ENCODE measurements around the gene STK10.

Gene STK10

GRCh38 chr5:172144291-172144815 lies 43.7 kb downstream of the STK10 start:
- DNase-seq (ENCODE audit: low read depth in 3 of 3), result no peak

GRCh38 chr5:172143875-172144274 lies 44.1 kb downstream of the STK10 start:
- no peak for DNase-seq (ENCODE audit: low read depth in 3 of 3)

GRCh38 chr5:172142709-172143215 lies 45.3 kb downstream of the STK10 start:
- no peak for DNase-seq (ENCODE audit: low read depth in 3 of 3)

- DNase-seq (ENCODE audit: low read depth in 3 of 3), result no peak
Observed at GRCh38 chr5:172141949-172142319, 46.1 kb downstream of the STK10 start.

- DNase-seq (ENCODE audit: low read depth in 3 of 3), result no peak
Observed at GRCh38 chr5:172140866-172141265, 47.2 kb downstream of the STK10 start.

DNA sequence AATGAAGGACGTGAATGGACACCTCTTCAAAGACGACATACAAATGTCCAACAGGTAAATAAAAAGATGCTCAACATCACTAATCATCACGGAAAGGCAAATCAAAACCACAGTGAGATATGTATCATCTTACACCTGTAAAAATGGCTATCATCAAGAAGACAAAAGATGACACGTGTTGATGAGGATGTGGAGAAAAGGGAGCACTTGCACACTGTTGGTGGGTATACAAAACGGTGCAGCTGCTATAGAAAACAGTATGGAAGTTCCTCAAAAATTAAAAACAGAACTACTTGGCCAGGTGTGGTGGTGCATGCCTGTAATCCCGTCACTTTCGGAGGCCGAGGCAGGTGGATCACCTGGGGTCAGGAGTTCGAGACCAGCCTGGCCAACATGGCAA lies 47.9 kb downstream of the STK10 start:
- DNase-seq (ENCODE audit: low read depth in 3 of 3), result no peak

DNA sequence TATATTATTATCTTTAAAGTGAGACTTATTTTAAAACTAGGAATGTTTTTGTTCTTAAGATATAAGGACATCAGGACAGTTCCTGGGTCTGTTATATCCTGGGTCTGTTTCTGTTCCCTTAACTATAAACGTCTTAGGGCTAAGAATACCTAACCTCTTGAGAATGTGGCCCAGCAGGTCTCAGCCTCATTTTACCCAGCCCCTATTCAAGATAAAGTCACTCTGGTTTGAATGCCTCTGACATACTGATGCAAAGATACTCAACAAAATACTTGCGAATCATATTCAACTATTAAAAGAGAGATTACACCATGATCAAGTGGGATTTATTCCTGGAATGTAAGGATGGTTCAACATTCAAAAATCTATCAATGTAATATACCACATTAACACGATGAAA lies 51.0 kb downstream of the STK10 start:
- no peak for DNase-seq (ENCODE audit: low read depth in 3 of 3)

GRCh38 chr5:172133359-172134029 lies 54.5 kb downstream of the STK10 start:
- peak; percentile 46 to 61 (median 48) for DNase-seq (ENCODE audit: low read depth in 3 of 3)

GRCh38 chr5:172131690-172132089 lies 56.3 kb downstream of the STK10 start:
- DNase-seq (ENCODE audit: low read depth in 3 of 3), result no peak

- DNase-seq (ENCODE audit: low read depth in 3 of 3), result no peak
Observed at GRCh38 chr5:172129256-172129910, 58.6 kb downstream of the STK10 start.

DNA sequence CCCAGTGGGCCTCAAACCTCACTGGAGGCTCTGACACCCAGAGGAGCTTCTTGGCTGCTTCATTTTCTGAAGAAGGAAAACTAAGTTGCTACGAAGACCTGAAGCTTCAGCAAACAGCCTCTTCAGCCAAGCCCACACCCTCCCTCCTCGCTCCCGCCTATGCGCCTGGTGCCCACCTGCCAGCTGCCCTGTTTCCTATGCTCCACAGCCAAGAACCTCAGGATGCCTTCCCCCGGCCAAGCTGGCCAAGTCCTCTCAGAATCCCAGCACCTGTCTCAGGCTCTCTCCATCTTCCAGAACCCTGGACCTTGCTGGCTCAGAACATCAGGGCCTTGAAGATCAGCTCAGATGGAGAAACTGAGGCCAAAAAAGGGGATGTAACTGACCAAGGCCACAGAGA lies 60.4 kb downstream of the STK10 start:
- DNase-seq (ENCODE audit: low read depth in 3 of 3), result no peak

DNA sequence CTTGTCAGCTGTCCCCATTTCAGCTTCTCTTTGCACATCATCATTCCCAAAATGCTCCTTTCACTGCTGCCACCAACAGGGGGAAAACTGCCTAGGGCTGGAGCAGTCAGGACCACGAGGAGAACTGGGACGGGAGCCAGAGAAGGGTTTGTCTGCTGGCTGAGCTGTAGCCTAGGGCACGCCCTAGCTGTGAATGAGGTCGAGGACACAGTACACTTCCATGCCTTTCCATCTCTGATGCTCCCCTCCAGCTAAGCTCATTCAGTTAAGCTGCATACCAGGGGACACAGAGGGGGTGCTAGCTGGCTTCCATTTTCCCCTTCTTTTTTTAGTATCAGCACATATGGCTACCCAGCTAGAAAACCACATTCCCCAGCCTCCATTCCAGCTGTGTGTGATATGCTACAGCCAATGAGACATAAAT lies 64.7 kb downstream of the STK10 start:
- DNase-seq (ENCODE audit: low read depth in 3 of 3), result no peak

- DNase-seq (ENCODE audit: low read depth in 3 of 3), result no peak
Observed at GRCh38 chr5:172119921-172120688, 67.9 kb downstream of the STK10 start.

DNA sequence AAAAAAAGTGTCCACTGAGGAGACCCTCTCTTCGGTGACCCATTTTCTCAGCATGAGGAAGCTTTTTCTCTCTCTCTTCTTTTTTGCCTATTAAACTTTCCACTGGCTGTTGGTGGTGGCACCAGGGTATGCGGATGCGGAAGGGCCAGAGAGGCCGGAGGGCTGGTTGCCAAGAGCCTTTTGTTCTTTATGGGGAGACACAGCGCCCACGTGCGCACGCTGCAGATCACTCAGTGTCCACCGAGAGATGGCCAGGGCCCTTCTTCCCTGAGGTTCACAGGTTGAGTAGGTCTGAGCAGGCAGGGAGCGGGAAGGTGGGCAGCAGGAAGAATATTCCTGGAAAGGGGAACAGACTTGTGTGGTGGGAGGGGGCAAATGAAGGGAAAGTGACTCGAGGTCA lies 69.1 kb downstream of the STK10 start:
- no peak for DNase-seq (ENCODE audit: low read depth in 3 of 3)

- no peak for DNase-seq (ENCODE audit: low read depth in 3 of 3)
Observed at GRCh38 chr5:172117977-172118701, 69.9 kb downstream of the STK10 start.

DNA sequence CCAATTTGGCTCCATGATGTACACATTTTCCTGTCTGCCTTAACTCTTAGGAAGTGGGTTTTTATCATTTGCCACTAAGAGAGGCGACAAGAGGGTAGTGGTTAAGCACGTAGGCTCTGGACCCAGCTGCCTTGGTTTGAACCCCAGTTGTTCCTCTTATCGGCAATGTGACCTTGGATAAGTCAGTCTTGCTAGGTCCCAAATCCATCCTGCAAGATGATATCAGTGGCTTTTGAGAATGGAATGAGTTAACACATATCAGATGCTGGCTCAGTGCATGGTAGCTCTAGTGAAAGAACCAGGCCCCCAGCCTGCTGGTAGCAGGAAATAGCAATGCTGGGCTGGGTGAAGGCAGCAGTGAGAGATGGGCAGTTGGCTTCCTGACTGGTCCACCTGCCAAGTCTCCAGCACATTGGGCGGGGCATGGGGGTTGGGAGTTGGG lies 72.5 kb downstream of the STK10 start:
- DNase-seq (ENCODE audit: low read depth in 3 of 3), result no peak

DNA sequence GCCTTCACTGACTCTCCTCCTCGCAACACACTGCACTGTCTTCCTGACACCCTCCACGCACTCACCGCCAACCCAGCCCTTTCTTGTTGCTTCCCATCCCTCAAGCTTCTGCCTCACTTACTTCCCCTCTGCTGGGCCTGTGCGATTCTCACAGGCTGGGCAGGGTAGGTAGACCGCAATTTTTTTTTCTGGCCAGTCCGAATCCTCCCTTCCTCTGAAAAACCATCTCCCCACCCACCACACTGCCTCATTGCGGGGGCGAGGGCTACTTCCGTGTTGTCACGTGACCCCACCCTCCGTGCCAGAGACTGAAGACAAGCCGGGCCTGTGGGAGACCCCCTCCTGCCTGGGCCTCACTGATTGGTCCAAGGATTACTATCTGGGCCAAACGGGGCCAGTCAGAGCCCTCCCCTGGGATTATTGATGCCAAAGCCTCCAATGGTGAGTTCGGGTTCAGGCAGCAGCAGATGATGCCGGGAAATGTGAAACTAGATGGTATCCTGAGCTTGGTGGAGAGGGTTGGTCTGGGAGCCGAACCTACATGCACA lies 73.1 kb downstream of the STK10 start:
- peak; percentile 69 to 83 (median 81) for DNase-seq (ENCODE audit: low read depth in 3 of 3)

DNA sequence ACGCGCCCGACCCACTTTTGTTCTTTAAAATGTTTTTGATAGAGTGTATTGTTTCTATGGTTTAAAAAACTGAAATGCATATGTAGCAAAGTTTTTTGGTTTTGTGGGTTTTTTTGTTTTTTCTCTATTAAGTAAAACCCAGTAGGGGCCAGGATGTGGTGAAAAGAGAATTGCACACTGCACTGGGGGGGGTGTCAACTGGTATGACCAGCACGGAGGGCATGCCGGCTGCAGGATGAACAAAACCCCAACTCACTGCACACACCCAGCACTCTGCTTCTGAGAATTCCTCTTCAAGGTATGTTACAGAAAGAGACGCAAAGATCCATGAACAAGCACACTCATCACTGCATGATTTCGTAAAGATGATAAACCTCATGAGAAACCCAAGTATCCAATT lies 75.0 kb downstream of the STK10 start:
- peak; percentile 41 to 63 (median 61) for DNase-seq (ENCODE audit: low read depth in 3 of 3)

DNA sequence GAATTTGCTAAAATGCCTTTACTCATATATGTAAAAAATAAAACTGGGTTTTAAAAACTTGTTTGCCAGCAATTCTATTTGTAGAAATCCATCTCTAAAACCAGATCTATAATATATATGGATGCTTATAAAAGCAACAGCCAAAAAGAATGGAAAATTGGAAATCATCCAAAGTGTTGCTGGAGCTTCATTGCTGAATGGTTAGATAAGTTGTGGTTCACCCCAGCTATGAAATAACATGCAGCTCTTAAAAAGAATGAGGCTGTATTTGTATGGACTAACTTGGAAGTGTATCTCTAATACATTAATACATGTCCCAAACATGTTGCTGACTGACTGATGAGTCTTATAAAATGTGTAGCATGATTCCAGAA lies 76.2 kb downstream of the STK10 start:
- DNase-seq (ENCODE audit: low read depth in 3 of 3), result no peak

GRCh38 chr5:172110921-172111851 lies 76.8 kb downstream of the STK10 start:
- DNase-seq (ENCODE audit: low read depth in 3 of 3), result peak; percentile 73 to 90 (median 74)
